Measurements from ENCODE around the gene HMGXB4. TPM values are rescaled to one million over a fixed set of nuclear protein-coding genes. Genes with fewer than 3 reads are reported as not detected.

Gene HMGXB4
- total and polyA plus RNA-seq, 9 of the 15 experiments (the other 6 are each of a cell fraction or from before 2014, with no cell fraction given) = 9.9 to 31.4 (median 24.8) TPM

- DNase-seq (ENCODE audit: extremely low read depth in 1 of 4, low spot score in 3 of 4) = no peak
- H3K4me1 ChIP-seq (replicated peaks in 1 of 2; ENCODE audit: control insufficient read depth in 2 of 2, insufficient read depth in 2 of 2, low read length in 2 of 2) = no peaks in the 10 kb centered on the region
- H3K27me3 ChIP-seq (ENCODE audit: control insufficient read depth in 2 of 2, insufficient read depth in 2 of 2, low read length in 2 of 2) = no peaks in the 10 kb centered on the region
- TF ChIP-seq ZNF12 (CRISPR knock-in tag; IDR thresholded peaks at IDR 0.05) = no peak
- no peak for TF ChIP-seq HNRNPLL (IDR thresholded peaks at IDR 0.05; ENCODE audit: low read depth, low read length, poor library complexity, severe bottlenecking)
- no peak for TF ChIP-seq ZNF75A (CRISPR knock-in tag; IDR thresholded peaks at IDR 0.05)
- TF ChIP-seq, protein P1, sequence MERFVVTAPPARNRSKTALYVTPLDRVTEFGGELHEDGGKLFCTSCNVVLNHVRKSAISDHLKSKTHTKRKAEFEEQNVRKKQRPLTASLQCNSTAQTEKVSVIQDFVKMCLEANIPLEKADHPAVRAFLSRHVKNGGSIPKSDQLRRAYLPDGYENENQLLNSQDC (CRISPR knock-in tag; IDR thresholded peaks at IDR 0.05) = no peak
- BruUV-seq (replicated peaks) = no TSS peak
- no peaks in the 10 kb centered on the region for H3K9me3 ChIP-seq (replicated peaks; ENCODE audit: control insufficient read depth, insufficient read depth, low read depth, low read length)
- ChIA-PET POLR2A (no interaction called here), CTCF (ENCODE audit: low intra/inter-chr PET ratio) (no interaction called here)
- ATAC-seq = no peak
- 77% methylated on average over 1 of the region's 1 CpG for WGBS (ENCODE audit: insufficient coverage, low coverage, missing lambda C conversion rate)
- no peak overlapping the region for H3K9ac ChIP-seq (ENCODE audit: insufficient read depth in 1 of 2, low read depth in 2 of 2, low read length in 2 of 2)
- H2AFZ ChIP-seq (ENCODE audit: low read depth, low read length) = no peak overlapping the region
- no peak overlapping the region for H3K4me2 ChIP-seq (ENCODE audit: insufficient read depth, low read length)
- no peak overlapping the region for H3K4me3 ChIP-seq
- peaks cover 71% of the 10 kb centered on the region; the same call in 2 of the 3 replicates for H3K36me3 ChIP-seq (ENCODE audit: control insufficient read depth, insufficient read depth, low read length)
- no peak overlapping the region for H3K27ac ChIP-seq (ENCODE audit: extremely low read depth, low read depth, low read length)
- H3K79me2 ChIP-seq (ENCODE audit: control insufficient read depth, insufficient read depth, low read length) = peaks cover 6% of the 10 kb centered on the region; the same call in 2 of the 3 replicates
- in situ Hi-C loops (cut with MboI) (no loop called here), intact Hi-C loops (cut with micrococcal nuclease) (no loop called here)
- H3K9me1 ChIP-seq (ENCODE audit: control insufficient read depth, insufficient read depth, low read length) = no peaks in the 10 kb centered on the region
- H4K20me1 ChIP-seq (replicated peaks; ENCODE audit: control insufficient read depth, insufficient read depth, low read length) = no peaks in the 10 kb centered on the region
- no peak for FAIRE-seq
Observed at GRCh38 chr22:35275580-35275979, 18.3 kb downstream of the HMGXB4 start.

GRCh38 chr22:35276019-35276418 is 18.7 kb downstream of the HMGXB4 start:
- Histone ChIP-seq H3K4me1 (replicated peaks in 1 of 2; ENCODE audit: control insufficient read depth in 2 of 2, insufficient read depth in 2 of 2, low read length in 2 of 2) (no peaks in the 10 kb centered on the region), H3K27ac (ENCODE audit: extremely low read depth, low read depth, low read length) (no peak overlapping the region), H3K79me2 (ENCODE audit: control insufficient read depth, insufficient read depth, low read length) (peaks cover 6% of the 10 kb centered on the region; the same call in 2 of the 3 replicates), H2AFZ (ENCODE audit: low read depth, low read length) (no peak overlapping the region), H3K4me3 (no peak overlapping the region), H3K36me3 (ENCODE audit: control insufficient read depth, insufficient read depth, low read length) (peaks cover 67% of the 10 kb centered on the region; the same call in 2 of the 3 replicates), H3K9me3 (replicated peaks; ENCODE audit: control insufficient read depth, insufficient read depth, low read depth, low read length) (no peaks in the 10 kb centered on the region), H3K27me3 (ENCODE audit: control insufficient read depth in 2 of 2, insufficient read depth in 2 of 2, low read length in 2 of 2) (no peaks in the 10 kb centered on the region), H4K20me1 (replicated peaks; ENCODE audit: control insufficient read depth, insufficient read depth, low read length) (no peaks in the 10 kb centered on the region), H3K9me1 (ENCODE audit: control insufficient read depth, insufficient read depth, low read length) (no peaks in the 10 kb centered on the region), H3K4me2 (ENCODE audit: insufficient read depth, low read length) (no peak overlapping the region), H3K9ac (ENCODE audit: insufficient read depth in 1 of 2, low read depth in 2 of 2, low read length in 2 of 2) (no peak overlapping the region)
- ChIA-PET POLR2A (no interaction called here), CTCF (ENCODE audit: low intra/inter-chr PET ratio) (no interaction called here)
- ATAC-seq (no peak), FAIRE-seq (no peak), DNase-seq (ENCODE audit: extremely low read depth in 1 of 4, low spot score in 3 of 4) (no peak)
- WGBS (ENCODE audit: insufficient coverage, low coverage, missing lambda C conversion rate) = 78% methylated on average over 4 of the region's 4 CpGs
- in situ Hi-C loops (cut with MboI) (no loop called here), intact Hi-C loops (cut with micrococcal nuclease) (no loop called here)
- BruUV-seq (replicated peaks) = no TSS peak
- TF ChIP-seq ZFP1 (CRISPR knock-in tag; IDR thresholded peaks at IDR 0.05) (no peak), POLR2H (tag; IDR thresholded peaks at IDR 0.05; ENCODE audit: low read depth) (no peak), ESRRA (IDR thresholded peaks at IDR 0.05; ENCODE audit: borderline replicate concordance, low read depth) (no peak), KAT7 (CRISPR knock-in tag; IDR thresholded peaks at IDR 0.05; ENCODE audit: borderline replicate concordance) (no peak), PRDM10 (IDR thresholded peaks at IDR 0.05; ENCODE audit: partially characterized antibody) (no peak)
- TF ChIP-seq, protein P2, sequence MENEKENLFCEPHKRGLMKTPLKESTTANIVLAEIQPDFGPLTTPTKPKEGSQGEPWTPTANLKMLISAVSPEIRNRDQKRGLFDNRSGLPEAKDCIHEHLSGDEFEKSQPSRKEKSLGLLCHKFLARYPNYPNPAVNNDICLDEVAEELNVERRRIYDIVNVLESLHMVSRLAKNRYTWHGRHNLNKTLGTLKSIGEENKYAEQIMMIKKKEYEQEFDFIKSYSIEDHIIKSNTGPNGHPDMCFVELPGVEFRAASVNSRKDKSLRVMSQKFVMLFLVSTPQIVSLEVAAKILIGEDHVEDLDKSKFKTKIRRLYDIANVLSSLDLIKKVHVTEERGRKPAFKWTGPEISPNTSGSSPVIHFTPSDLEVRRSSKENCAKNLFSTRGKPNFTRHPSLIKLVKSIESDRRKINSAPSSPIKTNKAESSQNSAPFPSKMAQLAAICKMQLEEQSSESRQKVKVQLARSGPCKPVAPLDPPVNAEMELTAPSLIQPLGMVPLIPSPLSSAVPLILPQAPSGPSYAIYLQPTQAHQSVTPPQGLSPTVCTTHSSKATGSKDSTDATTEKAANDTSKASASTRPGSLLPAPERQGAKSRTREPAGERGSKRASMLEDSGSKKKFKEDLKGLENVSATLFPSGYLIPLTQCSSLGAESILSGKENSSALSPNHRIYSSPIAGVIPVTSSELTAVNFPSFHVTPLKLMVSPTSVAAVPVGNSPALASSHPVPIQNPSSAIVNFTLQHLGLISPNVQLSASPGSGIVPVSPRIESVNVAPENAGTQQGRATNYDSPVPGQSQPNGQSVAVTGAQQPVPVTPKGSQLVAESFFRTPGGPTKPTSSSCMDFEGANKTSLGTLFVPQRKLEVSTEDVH (IDR thresholded peaks at IDR 0.05; ENCODE audit: low read depth, partially characterized antibody) = no peak
